ENCODE data around the gene RPLP2.

DNA sequence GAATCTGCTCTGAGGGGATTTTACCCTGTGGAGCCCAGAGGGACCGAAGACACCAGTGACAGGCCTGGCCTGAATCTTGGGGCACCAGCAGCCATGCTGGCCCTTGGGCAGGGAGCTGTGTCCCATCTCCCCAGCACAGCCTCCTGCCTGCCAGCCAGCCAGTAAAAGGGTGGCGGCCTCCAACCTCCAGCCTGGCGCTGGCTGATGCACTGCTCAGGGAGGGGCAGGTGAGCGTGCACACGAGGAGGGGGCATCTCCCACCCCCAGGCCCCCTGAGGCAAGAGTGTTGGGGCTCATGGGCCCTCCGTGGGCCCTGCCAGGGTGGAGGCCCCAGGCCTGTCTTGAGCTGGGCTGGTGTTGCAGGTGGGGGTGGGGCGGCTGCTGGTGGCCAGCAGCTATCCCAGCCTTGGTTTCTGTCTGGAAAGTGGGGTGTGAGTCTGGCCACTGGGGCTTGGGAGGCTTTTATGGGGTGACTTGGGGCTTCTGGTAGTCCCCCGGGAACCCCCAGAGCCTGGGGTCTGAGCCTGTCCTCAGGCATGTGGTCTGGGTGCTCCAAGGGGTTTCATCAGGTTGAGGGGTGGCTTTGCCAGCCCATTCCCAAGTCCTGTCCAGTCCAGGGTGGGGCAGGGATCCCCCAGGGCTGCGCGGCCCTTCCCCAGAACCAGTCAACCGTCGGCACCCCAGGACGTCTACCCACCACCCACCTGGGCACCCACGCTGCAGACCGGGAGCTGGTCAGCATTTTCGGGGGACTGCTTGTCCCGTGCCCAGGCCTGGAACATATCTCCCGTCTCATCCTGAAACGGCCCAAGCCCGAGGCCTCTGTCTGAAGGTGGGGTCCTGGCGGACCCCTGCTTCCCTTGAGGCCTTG lies 50.7 kb downstream of the RPLP2 start:
- TF ChIP-seq, protein P1, sequence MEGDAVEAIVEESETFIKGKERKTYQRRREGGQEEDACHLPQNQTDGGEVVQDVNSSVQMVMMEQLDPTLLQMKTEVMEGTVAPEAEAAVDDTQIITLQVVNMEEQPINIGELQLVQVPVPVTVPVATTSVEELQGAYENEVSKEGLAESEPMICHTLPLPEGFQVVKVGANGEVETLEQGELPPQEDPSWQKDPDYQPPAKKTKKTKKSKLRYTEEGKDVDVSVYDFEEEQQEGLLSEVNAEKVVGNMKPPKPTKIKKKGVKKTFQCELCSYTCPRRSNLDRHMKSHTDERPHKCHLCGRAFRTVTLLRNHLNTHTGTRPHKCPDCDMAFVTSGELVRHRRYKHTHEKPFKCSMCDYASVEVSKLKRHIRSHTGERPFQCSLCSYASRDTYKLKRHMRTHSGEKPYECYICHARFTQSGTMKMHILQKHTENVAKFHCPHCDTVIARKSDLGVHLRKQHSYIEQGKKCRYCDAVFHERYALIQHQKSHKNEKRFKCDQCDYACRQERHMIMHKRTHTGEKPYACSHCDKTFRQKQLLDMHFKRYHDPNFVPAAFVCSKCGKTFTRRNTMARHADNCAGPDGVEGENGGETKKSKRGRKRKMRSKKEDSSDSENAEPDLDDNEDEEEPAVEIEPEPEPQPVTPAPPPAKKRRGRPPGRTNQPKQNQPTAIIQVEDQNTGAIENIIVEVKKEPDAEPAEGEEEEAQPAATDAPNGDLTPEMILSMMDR (IDR thresholded peaks at IDR 0.05; ENCODE audit: poor library complexity), result no peak
- TF ChIP-seq EZH2 (IDR thresholded peaks at IDR 0.05; ENCODE audit: borderline replicate concordance), result no peak
